IPS-18c (cell line): ENCODE data around the gene BHMT2.

Experiments
- H3K4me3 ChIP-seq: 2 replicates; pipeline ENCODE4 v1.7.0; 2013; ENCODE audit warnings: low read depth, mild to moderate bottlenecking, low read length, moderate library complexity; ENCODE audit not compliant: insufficient read depth
- H3K9me3 ChIP-seq: one replicate; pipeline ENCODE4 v1.6.1; 2013; ENCODE audit warnings: mild to moderate bottlenecking, low read length, moderate library complexity; ENCODE audit not compliant: control insufficient read depth, insufficient read depth

The BHMT2 gene, protein sequence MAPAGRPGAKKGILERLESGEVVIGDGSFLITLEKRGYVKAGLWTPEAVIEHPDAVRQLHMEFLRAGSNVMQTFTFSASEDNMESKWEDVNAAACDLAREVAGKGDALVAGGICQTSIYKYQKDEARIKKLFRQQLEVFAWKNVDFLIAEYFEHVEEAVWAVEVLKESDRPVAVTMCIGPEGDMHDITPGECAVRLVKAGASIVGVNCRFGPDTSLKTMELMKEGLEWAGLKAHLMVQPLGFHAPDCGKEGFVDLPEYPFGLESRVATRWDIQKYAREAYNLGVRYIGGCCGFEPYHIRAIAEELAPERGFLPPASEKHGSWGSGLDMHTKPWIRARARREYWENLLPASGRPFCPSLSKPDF

DNA sequence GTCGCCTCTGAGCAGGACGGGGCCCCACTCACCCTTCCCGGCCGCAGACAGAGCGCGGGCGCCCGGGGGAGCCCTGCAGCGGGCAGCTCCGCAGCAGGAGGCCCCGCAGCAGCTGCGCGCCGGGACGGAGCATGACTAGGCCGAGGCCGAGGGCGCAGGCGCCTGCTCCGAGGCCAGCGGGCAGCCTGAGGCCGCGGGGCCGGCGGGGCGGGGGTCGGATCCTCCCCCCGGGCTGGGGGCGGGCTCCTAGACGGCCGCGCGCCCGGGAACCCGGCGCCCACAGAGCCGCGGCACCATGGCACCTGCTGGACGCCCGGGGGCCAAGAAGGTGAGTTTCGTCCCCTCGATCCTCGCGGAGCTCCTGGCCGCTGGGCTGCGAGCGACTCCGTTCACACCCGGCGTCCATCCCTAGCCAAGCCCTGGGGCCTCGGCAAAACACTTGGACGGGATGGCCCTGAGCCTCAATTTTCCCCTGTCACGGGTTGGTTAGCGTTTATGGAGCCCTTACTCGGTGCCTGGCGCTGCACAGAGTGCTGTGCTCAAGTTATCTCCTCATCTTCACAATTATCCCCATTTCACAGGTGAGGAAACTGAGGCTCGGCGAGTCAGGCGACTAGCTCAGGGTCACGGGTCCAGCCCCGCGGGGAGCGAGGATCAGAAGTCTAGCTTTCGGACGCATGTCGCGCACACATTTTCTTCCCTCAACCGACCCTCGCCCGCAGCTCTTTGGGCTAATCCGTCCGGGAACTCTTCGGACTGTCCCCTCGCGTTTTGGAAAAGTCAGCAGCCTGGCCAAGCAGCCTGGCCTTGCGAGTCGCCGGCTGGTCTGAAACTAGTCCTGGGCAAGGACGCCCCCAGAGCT is at the start of gene BHMT2, which contains the start of gene DMGDH:
TSS of gene BHMT2 (plus strand) at position 280 of the 862 bp plus-strand sequence. CDS start at position 296, 16 bp downstream.
TSS of gene DMGDH (minus strand) at position 187 of the 862 bp plus-strand sequence. CDS start at position 133, 54 bp downstream.
- Histone ChIP-seq H3K4me3 (no peak within 1 kb of the TSS), H3K9me3 (no peaks in the 10 kb centered on the region)

- Histone ChIP-seq H3K4me3 (no peak overlapping the region), H3K9me3 (no peaks in the 10 kb centered on the region)
Observed at GRCh38 chr5:79020861-79021561, 48.6 kb upstream of the BHMT2 start.

- no peaks in the 10 kb centered on the region for H3K9me3 ChIP-seq
- H3K4me3 ChIP-seq: no peak overlapping the region
Observed at GRCh38 chr5:79021753-79022152, 47.8 kb upstream of the BHMT2 start.

GRCh38 chr5:79022771-79023170 is 46.8 kb upstream of the BHMT2 start:
- Histone ChIP-seq H3K9me3 (no peaks in the 10 kb centered on the region), H3K4me3 (no peak overlapping the region)

GRCh38 chr5:79023348-79023747 is 46.2 kb upstream of the BHMT2 start:
- H3K9me3 ChIP-seq: no peaks in the 10 kb centered on the region
- H3K4me3 ChIP-seq: no peak overlapping the region

- Histone ChIP-seq H3K4me3 (no peak overlapping the region), H3K9me3 (no peaks in the 10 kb centered on the region)
Observed at GRCh38 chr5:79023947-79024346, 45.6 kb upstream of the BHMT2 start.

- H3K4me3 ChIP-seq: no peak overlapping the region
Observed at GRCh38 chr5:79025054-79025472, 44.5 kb upstream of the BHMT2 start.

GRCh38 chr5:79030663-79031484 is 38.7 kb upstream of the BHMT2 start:
- Histone ChIP-seq H3K9me3 (no peaks in the 10 kb centered on the region), H3K4me3 (no peak overlapping the region)

More at GRCh38 chr5:79025054-79025472, 44.5 kb upstream of the BHMT2 start:
- no peaks in the 10 kb centered on the region for H3K9me3 ChIP-seq

GRCh38 chr5:79031485-79031867 is 38.1 kb upstream of the BHMT2 start:
- H3K4me3 ChIP-seq: no peak overlapping the region

DNA sequence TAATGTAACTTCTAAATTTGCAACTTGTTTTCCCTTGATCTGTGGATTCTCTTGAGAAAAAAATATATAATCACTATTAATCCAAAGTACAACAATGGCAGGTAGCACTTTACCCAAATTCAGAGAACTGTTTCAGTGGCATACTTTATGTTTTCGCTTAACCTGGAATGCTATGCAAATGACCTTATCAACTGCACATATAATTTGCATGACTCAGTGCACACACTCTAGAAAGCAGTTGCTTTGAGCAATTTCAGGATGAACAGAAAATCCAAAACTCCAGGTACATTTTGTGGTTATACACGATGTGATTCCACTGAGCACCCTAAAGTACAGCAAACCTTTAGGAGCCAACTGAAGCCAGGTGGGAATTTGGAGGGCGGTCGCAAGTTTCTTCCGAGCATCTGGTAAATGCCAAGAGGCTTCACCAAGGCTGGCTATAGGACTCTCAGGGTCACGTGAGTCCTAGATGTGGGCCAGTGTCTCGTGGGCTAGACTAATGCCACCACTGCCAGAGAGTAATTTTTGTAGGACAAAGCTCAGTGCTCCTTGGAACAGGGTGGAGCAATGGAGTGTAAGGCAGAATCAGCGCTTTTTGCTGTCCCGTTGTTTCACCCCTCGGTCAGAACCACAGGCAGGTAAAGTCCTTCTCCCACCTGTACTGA is 37.4 kb upstream of the BHMT2 start:
- Histone ChIP-seq H3K4me3 (no peak overlapping the region), H3K9me3 (no peaks in the 10 kb centered on the region)

More at GRCh38 chr5:79031485-79031867, 38.1 kb upstream of the BHMT2 start:
- H3K9me3 ChIP-seq: no peaks in the 10 kb centered on the region

DNA sequence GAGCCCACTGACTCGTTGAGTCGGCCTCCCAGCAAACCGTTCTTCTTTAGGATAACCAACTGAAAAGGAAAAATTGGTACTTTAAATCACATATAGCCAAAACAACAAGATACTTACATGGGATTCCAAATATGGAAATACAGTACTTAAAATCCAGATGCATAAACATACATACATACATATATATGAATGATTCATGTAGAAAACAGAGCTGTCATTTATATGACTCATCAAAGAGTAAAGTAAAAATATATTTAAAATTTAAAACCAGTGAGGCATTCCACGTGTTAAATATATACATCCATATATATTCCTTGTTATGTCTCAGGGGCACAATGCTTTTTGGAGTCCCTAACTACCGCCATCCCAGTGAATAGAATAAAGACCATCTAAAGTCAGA is 36.8 kb upstream of the BHMT2 start:
- Histone ChIP-seq H3K9me3 (no peaks in the 10 kb centered on the region), H3K4me3 (no peak overlapping the region)

GRCh38 chr5:79035237-79035636 is 34.3 kb upstream of the BHMT2 start:
- Histone ChIP-seq H3K4me3 (no peak overlapping the region), H3K9me3 (no peaks in the 10 kb centered on the region)

- Histone ChIP-seq H3K9me3 (no peaks in the 10 kb centered on the region), H3K4me3 (no peak overlapping the region)
Observed at GRCh38 chr5:79036769-79037168, 32.8 kb upstream of the BHMT2 start.

DNA sequence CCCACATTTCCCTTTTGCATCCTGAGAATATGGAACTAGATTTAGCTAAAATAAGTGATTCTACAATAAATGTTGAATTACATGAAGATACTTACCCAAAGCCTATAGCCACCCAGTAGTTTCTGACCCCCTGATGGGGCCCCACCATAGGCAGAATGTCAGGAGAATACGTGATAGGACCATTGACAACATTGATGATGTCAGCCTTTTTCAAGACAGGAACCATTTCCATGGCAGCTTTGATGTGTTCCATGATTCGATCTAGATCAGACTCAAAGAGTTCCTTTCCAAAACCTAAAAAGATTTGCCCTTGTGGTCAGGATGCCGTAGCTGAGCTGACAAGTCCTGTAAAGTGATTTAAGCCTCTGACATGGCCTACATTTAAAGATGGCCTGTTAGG is 27.4 kb upstream of the BHMT2 start:
- Histone ChIP-seq H3K9me3 (peaks cover 2% of the 10 kb centered on the region), H3K4me3 (no peak overlapping the region)

DNA sequence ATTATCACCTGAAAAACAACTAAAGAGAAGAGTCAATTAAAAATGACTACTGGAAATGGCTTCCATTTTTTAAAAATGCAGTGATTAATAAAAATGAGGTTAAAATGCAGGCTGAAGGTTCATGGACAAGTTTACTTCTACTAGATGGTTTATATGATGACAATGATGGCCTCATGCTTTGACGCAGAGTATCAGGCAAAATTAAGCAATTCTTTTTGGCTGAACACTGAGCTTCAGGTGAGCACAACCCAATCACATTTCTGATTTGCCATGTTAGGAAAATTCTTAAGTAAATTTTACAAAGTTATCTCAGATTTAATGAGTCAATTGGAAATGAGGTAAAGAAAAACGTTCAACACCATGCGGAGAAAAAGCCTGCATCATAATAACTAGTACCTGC is 22.4 kb upstream of the BHMT2 start:
- peaks cover 2% of the 10 kb centered on the region for H3K9me3 ChIP-seq
- no peak overlapping the region for H3K4me3 ChIP-seq

DNA sequence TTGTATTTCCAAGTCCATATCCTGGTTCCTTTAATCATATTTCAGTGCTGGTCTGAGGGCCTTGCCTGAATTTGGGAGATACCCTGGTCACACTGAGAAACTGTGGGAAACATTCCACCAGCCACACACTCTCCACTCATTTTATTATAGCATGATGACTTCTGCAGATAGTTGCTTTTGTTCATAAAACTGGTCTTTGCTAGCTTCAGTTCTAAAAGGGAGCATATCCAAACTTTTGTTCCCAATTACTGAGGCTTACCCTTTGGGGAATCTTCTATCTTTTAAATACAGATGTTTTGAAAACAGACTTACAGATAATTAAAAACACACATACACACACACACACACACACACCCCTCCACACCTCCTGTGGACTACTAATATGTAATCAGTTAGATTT is 21.1 kb upstream of the BHMT2 start:
- H3K4me3 ChIP-seq: no peak overlapping the region
- peaks cover 2% of the 10 kb centered on the region for H3K9me3 ChIP-seq
